SKM-1 (cell line): ENCODE results near the gene SLC35E1.
"Not testable (repeated sequence)": the region's sequence is repeated elsewhere in the genome, so short reads cannot be mapped to it uniquely, and the experiment has no call there.

ENCODE experiments used
- DNase-seq: peaks from one replicate; lab custom pipeline; 2025; ENCODE audit not compliant: unreplicated experiment; lab: John Stamatoyannopoulos, UW

SLC35E1 gene

DNA sequence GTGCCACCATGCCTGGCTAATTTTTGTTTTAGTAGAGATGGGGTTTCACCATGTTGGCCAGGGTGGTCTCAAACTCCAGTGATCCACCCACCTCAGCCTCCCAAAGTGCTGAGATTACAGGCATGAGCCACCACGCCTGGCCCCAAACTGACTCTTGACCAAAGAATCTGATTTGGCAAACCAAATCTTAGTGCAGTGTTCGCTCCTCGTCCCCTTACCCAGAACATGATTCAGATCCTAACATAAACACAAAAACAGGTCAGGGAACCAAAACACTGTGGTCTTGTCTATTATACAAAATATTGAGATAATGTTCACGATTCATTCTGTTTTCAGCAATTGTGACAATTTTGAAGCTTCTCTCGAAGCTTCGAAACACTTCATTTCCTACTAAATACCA, 20.3 kb downstream of the SLC35E1 start:
- not testable (repeated sequence) for DNase-seq

DNA sequence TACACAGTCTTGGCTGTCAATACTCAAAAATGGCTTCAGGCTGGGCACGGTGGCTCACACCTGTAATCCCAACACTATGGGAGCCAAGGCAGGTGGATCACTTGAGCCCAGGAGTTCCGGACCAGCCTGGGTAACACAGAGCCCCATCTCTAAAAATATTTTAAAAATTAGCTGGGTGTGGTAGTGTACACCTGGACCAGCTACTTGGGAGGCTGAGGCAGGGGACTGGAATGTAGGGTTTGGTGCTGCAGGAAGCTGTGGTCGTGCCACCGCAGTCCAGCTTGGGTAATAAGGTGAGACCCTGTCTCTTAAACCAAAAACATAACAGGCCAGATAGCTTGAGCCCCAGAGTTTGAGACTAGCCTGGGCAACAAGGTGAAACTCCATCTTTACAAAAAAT, 23.3 kb downstream of the SLC35E1 start:
- DNase-seq = no peak

DNA sequence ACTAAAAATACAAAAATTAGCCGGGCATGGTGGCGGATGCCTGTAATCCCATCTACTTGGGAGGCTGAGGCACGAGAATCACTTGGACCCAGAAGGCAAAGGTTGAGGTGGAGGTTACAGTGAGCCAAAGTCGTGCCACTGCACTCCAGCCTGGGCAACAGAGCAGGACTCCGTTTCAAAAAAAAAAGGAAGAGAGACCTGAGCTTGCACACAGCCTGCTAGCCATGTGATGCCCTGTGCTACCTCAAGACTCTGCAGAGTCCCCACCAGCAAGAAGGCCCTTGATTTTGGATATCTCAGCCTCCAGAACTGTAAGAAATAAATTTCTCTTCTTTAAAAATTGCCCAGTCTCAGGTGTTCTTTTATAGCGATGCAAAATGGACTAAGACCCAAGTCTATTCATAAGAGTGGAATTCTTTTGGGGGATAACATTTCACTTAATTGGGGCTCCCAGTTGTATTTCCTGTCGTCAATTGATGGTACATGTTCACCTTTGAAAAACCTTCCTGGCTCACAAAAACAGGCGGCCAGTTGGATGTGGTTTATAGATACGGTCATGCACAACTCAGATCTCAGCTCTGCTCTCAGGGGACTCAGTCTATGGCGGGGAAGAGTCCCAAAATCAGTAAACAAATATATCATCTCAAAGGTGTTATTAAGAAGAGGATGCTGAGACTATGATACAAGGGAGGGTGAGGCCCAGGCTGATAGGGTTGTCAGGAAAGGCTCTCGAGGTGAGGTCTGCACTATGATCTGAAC, 27.6 kb downstream of the SLC35E1 start:
- DNase-seq = no peak

- DNase-seq = not testable (repeated sequence)
Measured at GRCh38 chr19:16543734-16544133, 28.5 kb downstream of the SLC35E1 start.

DNA sequence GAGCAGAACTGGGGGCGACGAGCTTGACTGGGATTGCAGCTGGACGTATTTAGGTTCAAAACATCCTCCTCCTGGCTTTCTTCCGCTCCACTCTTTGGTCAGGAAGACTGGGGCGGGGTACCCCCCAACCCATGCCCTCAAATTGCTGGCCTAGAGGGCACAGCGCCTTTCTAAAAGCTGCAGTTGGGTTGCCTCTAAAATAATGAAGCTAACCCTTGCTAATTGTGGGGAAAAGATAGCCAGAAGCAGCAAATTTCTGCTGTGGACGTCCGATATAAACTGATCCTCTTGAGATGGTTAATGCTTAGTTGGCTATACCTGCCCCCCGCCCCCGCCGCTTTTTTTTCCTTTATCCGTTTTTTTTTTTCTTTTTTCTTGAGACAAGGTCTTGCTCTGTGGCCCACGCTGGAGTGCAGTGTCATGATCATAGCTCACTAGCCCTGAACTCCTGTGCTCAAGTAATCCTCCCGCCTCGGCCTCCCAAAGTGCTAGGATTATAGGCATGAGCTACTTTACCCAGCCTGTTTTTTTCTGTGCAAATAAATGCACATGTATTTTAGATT, 29.2 kb downstream of the SLC35E1 start:
- no peak for DNase-seq

DNA sequence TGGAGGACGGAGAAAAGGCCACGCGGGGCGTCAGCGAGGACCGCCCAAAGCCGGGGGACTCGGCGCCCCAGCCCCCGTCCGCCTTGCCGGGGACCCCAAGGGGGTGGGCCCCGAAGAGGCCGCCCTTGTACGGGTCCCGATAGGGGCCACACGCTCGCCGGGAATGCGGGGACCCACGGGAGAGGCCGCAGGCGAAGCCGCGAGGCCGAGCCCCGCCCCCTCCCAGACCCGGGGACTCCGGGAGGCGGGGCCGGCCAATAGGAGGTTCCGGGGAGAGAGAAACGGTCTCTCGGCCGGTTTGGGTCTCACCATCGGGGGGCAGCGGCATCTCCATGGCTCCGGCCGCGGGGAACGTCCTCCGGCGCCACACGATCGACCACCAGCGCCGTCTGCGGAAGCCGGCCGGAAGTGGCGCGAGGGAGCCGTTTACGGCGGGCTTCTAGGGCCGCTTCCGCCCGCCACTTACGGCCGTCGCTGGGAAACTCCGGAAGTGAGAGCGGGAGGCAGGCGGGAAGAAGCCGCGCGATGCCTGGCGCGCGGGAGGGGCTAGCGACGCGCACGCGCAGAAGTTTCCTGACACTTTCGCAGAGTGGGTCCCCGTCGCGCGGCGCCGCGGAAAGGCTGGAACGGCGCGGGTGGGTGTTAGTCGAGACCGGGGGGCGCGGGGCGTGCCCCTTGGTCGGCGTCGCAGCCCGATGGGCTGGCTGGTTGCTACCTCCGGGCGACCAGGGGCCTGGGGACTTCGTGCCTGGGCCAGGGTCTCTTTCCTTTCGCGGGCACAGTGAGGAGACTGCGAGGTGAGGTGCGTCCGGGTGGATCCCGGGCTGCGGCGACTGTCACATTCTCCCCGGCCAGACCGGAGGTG, 29.9 kb downstream of the SLC35E1 start, which contains the start of gene CHERP:
TSS of gene CHERP (minus strand) at position 393 of the 865 bp plus-strand sequence. CDS start at position 334, 59 bp downstream.
- DNase-seq = peak; percentile 91

GRCh38 chr19:16541526-16542044, 30.6 kb downstream of the SLC35E1 start:
- DNase-seq = no peak

- DNase-seq = no peak
Measured at GRCh38 chr19:16540948-16541347, 31.3 kb downstream of the SLC35E1 start.

DNA sequence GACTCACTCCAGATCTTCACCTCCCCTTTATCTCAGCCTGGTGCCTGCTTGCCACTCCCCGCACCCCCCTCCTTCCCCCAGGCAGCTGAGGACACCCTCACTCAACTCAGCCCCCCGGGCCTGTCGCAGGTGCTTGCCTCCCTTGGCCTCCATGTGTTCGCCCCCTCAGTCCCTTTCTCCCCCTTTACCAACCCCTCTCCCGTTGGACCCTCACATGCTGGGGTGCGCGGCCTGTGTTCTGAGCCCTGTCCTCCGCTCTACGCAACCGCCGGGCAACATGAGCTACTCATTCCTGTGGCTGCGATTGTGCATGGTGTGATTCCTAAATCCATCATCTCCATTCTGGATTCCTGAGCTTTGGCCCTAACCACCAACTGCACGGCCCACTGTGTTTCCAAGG, 35.1 kb downstream of the SLC35E1 start:
- no peak for DNase-seq

DNA sequence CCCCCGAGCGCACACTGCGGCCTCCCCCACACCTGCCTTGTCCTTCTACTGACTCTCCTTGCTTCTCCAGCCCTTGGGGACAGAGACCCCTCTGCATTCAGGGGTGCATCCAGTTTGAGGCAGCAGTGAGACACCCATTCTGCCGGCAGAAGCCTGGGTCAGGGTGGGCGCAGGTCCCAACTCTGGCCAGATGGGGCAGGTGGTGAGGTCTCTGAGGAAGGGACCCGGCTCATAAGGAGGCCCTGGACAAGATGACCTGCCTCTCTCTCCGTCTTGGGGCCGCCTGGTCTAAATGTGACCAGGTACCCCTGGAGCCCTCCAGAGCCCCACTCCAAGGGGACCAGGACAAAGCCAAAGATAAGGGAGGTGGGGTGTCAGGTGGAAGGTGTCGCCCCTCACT, 36.1 kb downstream of the SLC35E1 start:
- no peak for DNase-seq

DNA sequence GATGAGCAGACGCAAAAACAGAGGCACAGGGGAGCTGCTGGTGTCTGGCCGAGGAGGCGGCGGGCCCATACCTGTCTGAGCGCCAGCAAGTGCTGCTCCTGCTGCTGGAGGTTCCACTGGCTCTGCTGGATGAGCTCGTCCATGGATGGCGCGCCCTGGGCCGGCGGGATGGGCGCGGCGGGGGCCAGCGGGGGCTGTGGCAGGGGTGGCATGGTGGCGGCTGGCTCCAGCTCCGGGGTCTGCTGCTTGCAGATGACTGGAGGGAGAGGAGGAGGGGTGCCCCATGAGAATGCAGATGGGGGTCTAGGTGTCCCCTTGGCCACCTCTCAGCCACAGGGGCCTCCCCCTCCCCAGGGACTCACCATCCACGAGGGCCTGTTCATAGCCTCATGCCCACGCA, 36.8 kb downstream of the SLC35E1 start:
- DNase-seq = no peak

DNA sequence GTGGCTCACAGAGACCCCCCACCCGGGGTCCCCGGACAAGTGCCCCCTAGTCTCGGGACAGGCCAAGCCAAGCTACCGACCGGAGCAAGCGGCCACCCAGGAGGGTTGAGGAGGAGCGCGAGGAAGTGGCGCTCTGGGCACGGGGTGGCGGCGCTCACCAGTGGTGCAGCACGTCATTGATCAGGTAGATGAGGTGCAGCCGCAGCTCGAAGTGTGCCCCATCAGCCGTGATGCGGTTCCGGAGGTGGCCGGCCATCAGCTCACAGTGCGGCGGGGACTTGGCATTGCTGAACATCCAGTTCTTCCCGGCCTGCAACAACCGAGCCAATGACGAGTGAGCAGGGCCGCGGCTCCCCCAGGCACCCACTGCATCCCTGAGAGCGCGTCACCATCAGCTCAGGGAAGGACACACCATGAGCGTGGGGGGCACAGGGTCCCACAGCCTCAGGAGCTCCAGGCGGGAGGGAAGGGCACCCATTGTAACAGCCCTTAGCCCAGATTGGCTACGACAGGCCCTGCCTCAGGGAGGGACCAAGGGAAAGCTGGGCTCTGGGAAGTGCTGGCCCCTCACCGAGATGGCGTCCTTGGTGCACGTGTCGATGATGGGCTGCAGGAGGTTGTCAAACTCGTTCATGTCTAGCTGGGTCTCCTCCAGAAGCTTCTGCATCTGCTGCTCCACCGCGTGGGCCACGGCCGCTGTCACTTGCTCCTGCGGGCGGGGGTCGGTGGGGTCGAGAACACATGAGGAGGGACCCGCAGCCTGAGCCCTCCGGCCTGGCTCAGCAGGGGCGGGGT, 39.6 kb downstream of the SLC35E1 start:
- no peak for DNase-seq

DNA sequence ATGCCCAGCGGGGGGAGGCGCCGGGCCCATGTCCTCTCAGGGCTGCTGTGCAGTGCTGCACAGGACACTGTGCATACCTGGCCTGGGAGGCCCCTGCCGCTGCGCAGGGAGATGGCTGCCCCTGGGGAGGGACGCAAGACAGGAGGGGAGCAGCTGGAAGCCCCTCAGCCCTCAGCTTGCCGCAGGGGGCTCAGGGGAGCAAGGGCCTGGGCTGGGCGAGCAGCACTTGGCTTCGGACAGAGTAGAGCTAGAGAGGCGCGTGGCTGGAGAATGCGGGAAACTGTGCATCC, 40.9 kb downstream of the SLC35E1 start:
- no peak for DNase-seq

DNA sequence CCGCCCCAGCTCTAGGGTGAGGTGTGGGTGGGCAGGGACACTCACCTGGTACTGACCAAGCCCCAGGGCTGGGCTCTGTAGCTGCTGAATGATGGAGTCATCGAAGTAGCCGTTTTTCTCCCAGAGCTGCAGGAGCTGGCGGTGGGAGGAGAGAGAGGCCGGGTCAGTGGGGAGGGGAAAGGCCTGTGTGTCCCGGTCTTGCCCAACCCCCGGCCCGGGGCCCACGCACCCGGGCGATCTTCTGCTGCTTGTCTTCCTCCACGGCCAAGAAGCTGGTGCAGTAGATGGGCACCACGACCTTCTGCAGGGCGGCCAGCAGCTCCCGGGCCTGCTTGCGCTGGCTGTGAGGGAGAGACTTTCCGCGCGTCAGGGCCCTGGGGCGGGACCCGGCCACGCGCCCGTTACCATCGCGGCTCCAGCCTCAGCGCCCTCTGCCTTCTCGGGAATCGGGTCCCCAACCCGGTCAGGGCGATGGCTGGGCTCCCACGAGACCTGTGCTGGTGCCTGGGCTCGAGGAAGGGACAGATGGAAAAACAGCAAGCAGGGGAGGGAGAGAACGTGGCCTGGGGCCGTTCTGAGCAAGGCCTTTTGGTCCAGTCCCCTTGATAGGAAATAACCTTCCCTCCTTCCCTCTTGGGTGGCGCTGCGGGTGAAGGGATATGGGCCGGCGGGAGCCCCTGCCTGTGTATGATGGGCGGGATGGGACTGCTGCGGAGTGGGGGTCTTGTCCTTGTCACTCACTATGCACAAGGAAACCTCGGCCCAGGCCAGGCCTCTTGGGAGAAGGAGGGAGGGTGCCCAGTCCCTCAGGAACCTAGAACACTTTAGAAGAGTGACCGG, 41.5 kb downstream of the SLC35E1 start:
- no peak for DNase-seq

- no peak for DNase-seq
Measured at GRCh38 chr19:16529466-16530144, 42.6 kb downstream of the SLC35E1 start.

GRCh38 chr19:16527971-16528521, 44.2 kb downstream of the SLC35E1 start:
- DNase-seq = peak; percentile 18

DNA sequence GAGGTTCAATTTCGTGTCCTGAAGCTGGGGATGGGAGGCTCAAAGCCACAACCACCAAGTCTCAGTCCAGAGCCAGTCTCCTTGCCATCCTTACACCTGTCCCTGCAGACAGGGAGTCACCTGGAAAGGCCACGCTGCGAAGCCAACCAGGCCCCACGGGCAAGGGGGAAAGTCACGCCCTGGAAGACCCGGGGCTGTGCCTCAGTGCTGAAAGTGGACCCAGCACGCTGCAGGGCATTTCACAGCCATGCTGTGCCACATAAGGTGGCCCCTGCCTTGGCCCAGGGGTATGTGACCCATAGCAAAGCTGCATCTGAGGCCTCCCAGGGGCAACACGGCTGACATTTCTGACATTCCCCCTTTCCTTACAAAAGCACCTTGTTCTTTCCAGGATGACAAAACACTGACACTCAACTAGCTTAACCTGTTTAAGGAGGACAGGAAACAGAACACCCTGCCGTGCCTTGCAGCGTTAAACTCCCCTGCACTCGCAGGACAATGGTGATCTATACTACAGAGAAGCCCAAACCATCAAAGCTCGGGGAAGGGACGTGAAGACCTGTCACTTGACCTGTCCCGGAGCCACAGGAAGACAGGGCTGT, 44.8 kb downstream of the SLC35E1 start:
- no peak for DNase-seq

DNA sequence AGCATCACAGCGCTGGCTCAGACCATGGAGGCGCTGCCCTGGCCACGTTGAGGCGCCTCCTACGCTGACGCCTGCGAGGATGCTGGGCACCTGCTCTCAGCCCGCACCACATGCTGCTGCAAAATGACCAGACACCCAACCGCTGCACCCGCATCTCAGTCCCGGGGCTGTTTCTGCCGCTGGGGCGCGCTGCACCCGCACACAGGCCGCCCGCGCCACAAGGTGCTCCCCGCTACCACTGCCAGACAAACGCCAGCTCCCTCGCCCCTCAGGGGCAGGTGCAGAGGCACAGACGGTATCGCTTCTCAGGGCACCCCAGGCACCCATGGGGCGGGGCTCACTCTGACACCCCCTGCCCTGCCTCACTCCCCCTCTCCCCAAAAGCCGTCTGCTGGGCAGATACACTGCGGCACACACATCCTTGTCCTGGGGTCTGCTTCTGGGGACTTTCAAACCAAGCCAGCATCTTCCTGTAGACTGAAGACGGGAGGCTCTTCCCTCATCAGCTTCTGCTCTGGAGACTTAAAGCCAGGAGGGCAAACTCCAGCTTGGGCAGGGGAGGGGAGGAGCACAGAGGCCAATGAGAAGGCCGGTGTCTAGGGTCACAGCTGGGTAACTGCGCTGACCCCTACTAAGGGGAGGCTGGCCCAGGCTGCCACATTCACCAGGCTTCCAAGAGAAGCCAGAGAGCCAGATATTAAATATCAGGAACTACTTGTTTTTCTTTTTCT, 46.3 kb downstream of the SLC35E1 start:
- no peak for DNase-seq
